ENCODE data around the gene RIMBP2. TPM values are rescaled to one million over a fixed set of nuclear protein-coding genes. Genes with fewer than 3 reads are reported as not detected.

Gene RIMBP2
- polyA plus RNA-seq, 1 of the 3 experiments (the other 2 are of a cell fraction) = 0.90 TPM

- Histone ChIP-seq H4K20me1 (ENCODE audit: insufficient read depth) (no peaks in the 10 kb centered on the region), H3K36me3 (replicated peaks in 1 of 2; ENCODE audit: control insufficient read depth in 1 of 2, insufficient read depth in 2 of 2, low read length in 1 of 2) (no peaks in the 10 kb centered on the region), H3K4me3 (ENCODE audit: low read depth in 2 of 2, low read length in 1 of 2) (no peak overlapping the region), H3F3A (replicated peaks; ENCODE audit: insufficient read depth) (no peaks in the 10 kb centered on the region), H3K9me3 (no peaks in the 10 kb centered on the region), H3K27me3 (ENCODE audit: insufficient read depth) (no peaks in the 10 kb centered on the region), H3K4me1 (ENCODE audit: control insufficient read depth in 1 of 2, insufficient read depth in 2 of 2, low read depth in 1 of 2, low read length in 1 of 2) (peaks cover 0 to 55% of the 10 kb centered on the region in 2 experiments; a peak in 2 of 4 replicates), H2AFZ (ENCODE audit: low read depth) (no peak overlapping the region), H3K9me2 (no peaks in the 10 kb centered on the region), H3K9ac (no peak overlapping the region), H3K79me2 (ENCODE audit: insufficient read depth) (no peaks in the 10 kb centered on the region), H3K27ac (ENCODE audit: low read depth in 2 of 2, low read length in 1 of 2) (peak overlapping the region in 1 of 2 experiments; percentile 77; a peak in 2 of 4 replicates), H3K4me2 (no peak overlapping the region)
- no peak for TF ChIP-seq PBX3 (IDR thresholded peaks at IDR 0.05)
- DNase-seq = no peak
- WGBS (ENCODE audit: low lambda C conversion rate) = 37% methylated on average over 5 of the region's 5 CpGs
- ChIA-PET CTCF (no interaction called here), POLR2A (interaction anchor here (0.6 kb wide), 1 partner anchor 24 kb away, joined by 3 read pairs; no protein-coding TSS in a partner anchor)
Observed at GRCh38 chr12:130671556-130671955, 44.5 kb downstream of the RIMBP2 start.

GRCh38 chr12:130669797-130670196, 46.3 kb downstream of the RIMBP2 start:
- Histone ChIP-seq H3K9me2 (no peaks in the 10 kb centered on the region), H3K9ac (no peak overlapping the region), H3K4me2 (no peak overlapping the region), H3K27me3 (ENCODE audit: insufficient read depth) (no peaks in the 10 kb centered on the region), H3K27ac (ENCODE audit: low read depth in 2 of 2, low read length in 1 of 2) (no peak overlapping the region), H3K4me1 (ENCODE audit: control insufficient read depth in 1 of 2, insufficient read depth in 2 of 2, low read depth in 1 of 2, low read length in 1 of 2) (peaks cover 0 to 65% of the 10 kb centered on the region in 2 experiments; a peak in 2 of 4 replicates), H3K79me2 (ENCODE audit: insufficient read depth) (no peaks in the 10 kb centered on the region), H3K9me3 (no peaks in the 10 kb centered on the region), H2AFZ (ENCODE audit: low read depth) (no peak overlapping the region), H3K36me3 (replicated peaks in 1 of 2; ENCODE audit: control insufficient read depth in 1 of 2, insufficient read depth in 2 of 2, low read length in 1 of 2) (no peaks in the 10 kb centered on the region), H3K4me3 (ENCODE audit: low read depth in 2 of 2, low read length in 1 of 2) (no peak overlapping the region), H4K20me1 (ENCODE audit: insufficient read depth) (no peaks in the 10 kb centered on the region), H3F3A (replicated peaks; ENCODE audit: insufficient read depth) (no peaks in the 10 kb centered on the region)
- no peak for DNase-seq
- CTCF ChIA-PET = interaction anchor here (0.5 to 1.0 kb wide), 2 partner anchors 78 to 311 kb away, joined by 3 read pairs; no protein-coding TSS in a partner anchor
- POLR2A ChIA-PET = no interaction called here
- no peak for TF ChIP-seq EZH2phosphoT487 (IDR thresholded peaks at IDR 0.05; ENCODE audit: borderline replicate concordance, low read depth)
- TF ChIP-seq NRF1 (IDR thresholded peaks at IDR 0.05; ENCODE audit: low read depth, low read length) = no peak
- no peak for TF ChIP-seq SMC3 (IDR thresholded peaks at IDR 0.05; ENCODE audit: low read depth, low read length)
- TF ChIP-seq RCOR1 (IDR thresholded peaks at IDR 0.05; ENCODE audit: low read length) = no peak
- no peak for TF ChIP-seq MEF2A (IDR thresholded peaks at IDR 0.05; ENCODE audit: borderline replicate concordance, low read depth)
- TF ChIP-seq USF2 (IDR thresholded peaks at IDR 0.05; ENCODE audit: borderline replicate concordance, low read depth, low read length) = no peak
- TF ChIP-seq, protein P1, sequence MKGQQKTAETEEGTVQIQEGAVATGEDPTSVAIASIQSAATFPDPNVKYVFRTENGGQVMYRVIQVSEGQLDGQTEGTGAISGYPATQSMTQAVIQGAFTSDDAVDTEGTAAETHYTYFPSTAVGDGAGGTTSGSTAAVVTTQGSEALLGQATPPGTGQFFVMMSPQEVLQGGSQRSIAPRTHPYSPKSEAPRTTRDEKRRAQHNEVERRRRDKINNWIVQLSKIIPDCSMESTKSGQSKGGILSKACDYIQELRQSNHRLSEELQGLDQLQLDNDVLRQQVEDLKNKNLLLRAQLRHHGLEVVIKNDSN (IDR thresholded peaks at IDR 0.05; ENCODE audit: borderline replicate concordance, low read depth) = no peak
- TF ChIP-seq NFIC (IDR thresholded peaks at IDR 0.05; ENCODE audit: borderline replicate concordance) = no peak
- TF ChIP-seq MXI1 (IDR thresholded peaks at IDR 0.05; ENCODE audit: low read depth, low read length) = no peak
- no peak for TF ChIP-seq RXRA (IDR thresholded peaks at IDR 0.05; ENCODE audit: borderline replicate concordance, low read depth)
- TF ChIP-seq CHD2 (IDR thresholded peaks at IDR 0.05; ENCODE audit: low read length, partially characterized antibody) = no peak
- TF ChIP-seq GATA2 (CRISPR knock-in tag; IDR thresholded peaks at IDR 0.05) = no peak
- TF ChIP-seq FOXJ3 (CRISPR knock-in tag; IDR thresholded peaks at IDR 0.05) = no peak
- 38% methylated on average over 8 of the region's 8 CpGs for WGBS (ENCODE audit: low lambda C conversion rate)

Measured in SK-N-SH (cell line).